Stimulated activated CD4-positive, alpha-beta T cell treated with anti-CD3 and anti-CD28 coated beads, Interleukin-2, amount 100 ng/mL, for 24 hours (primary cell): Measurements from ENCODE around the gene TTC3.
"Not testable (repeated sequence)": the region's sequence is repeated elsewhere in the genome, so short reads cannot be mapped to it uniquely, and the experiment has no call there.

Source experiments
- DNase-seq, 2 donors: peaks; one replicate each; pipeline ENCODE4 v3.0.0-alpha.2; 2020

The TTC3 gene

GRCh38 chr21:37072988-37073416, at the start of gene TTC3, which contains the start of gene PIGP:
Gene TTC3 (plus strand): TSS chr21:37073254. CDS start chr21:37087258, 14,004 bp downstream.
Gene PIGP (minus strand): TSS chr21:37073071. CDS start chr21:37072515, 556 bp downstream.
- DNase-seq, result peak; percentile 97 to 98

- no peak for DNase-seq
Measured at GRCh38 chr21:37026499-37026898, 46.6 kb upstream of the TTC3 start.

- DNase-seq, result no peak
Measured at GRCh38 chr21:37028570-37028969, 44.5 kb upstream of the TTC3 start.

GRCh38 chr21:37030864-37031263, 42.2 kb upstream of the TTC3 start:
- DNase-seq, result no peak

GRCh38 chr21:37032293-37032692, 40.8 kb upstream of the TTC3 start:
- DNase-seq, result no peak

GRCh38 chr21:37032877-37033471, 40.1 kb upstream of the TTC3 start:
- no peak for DNase-seq

- DNase-seq, result not testable (repeated sequence)
Measured at GRCh38 chr21:37034394-37034793, 38.7 kb upstream of the TTC3 start.

- no peak for DNase-seq
Measured at GRCh38 chr21:37036177-37036576, 36.9 kb upstream of the TTC3 start.

GRCh38 chr21:37039411-37040075, 33.5 kb upstream of the TTC3 start:
- no peak for DNase-seq

- DNase-seq, result no peak
Measured at GRCh38 chr21:37040212-37040611, 32.8 kb upstream of the TTC3 start.

- no peak for DNase-seq
Measured at GRCh38 chr21:37041706-37042271, 31.3 kb upstream of the TTC3 start.

GRCh38 chr21:37043818-37044217, 29.2 kb upstream of the TTC3 start:
- no peak for DNase-seq

- DNase-seq, result no peak
Measured at GRCh38 chr21:37044643-37045042, 28.4 kb upstream of the TTC3 start.

- DNase-seq, result no peak
Measured at GRCh38 chr21:37045149-37045548, 27.9 kb upstream of the TTC3 start.

GRCh38 chr21:37045556-37045955, 27.5 kb upstream of the TTC3 start:
- no peak for DNase-seq

- DNase-seq, result no peak
Measured at GRCh38 chr21:37047079-37047478, 26.0 kb upstream of the TTC3 start.

- not testable (repeated sequence) for DNase-seq
Measured at GRCh38 chr21:37049741-37050140, 23.3 kb upstream of the TTC3 start.

- DNase-seq, result no peak
Measured at GRCh38 chr21:37055271-37055855, 17.7 kb upstream of the TTC3 start.

GRCh38 chr21:37057614-37058013, 15.4 kb upstream of the TTC3 start:
- DNase-seq, result no peak

GRCh38 chr21:37058261-37058660, 14.8 kb upstream of the TTC3 start:
- no peak for DNase-seq

- no peak for DNase-seq
Measured at GRCh38 chr21:37059181-37059580, 13.9 kb upstream of the TTC3 start.

GRCh38 chr21:37060296-37060695, 12.8 kb upstream of the TTC3 start:
- no peak for DNase-seq

- DNase-seq, result no peak
Measured at GRCh38 chr21:37061926-37062592, 11.0 kb upstream of the TTC3 start.

GRCh38 chr21:37062593-37062935, 10.5 kb upstream of the TTC3 start:
- no peak for DNase-seq
